ENCODE measurements around the gene AGPS. TPM values are rescaled to one million over a fixed set of nuclear protein-coding genes. Genes with fewer than 3 reads are reported as not detected.
"Not testable (repeated sequence)": the region's sequence is repeated elsewhere in the genome, so short reads cannot be mapped to it uniquely, and the experiment has no call there.

AGPS gene
- total and polyA plus RNA-seq, 2 experiments from 2014 or later, result 22.9 to 36.7 TPM

DNA sequence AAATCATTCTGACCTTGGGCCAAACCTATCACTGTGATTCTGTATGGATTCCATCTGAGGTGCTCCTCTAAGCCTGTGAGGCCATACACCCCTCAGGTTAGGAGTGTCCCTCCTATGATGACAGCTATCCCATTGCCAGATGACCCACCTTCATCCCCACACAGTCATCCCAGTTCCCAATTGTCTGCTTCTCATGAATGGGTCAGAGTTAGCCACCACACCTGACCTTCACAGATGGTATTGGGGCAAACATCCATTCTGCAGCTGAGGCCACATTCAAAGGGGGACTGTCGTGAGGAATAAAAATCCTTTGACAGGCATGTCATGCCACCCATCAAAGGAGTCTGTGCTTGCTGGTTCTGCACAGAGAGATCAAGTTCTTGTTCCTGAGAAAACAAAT is 155.2 kb downstream of the AGPS start:
- H3K36me3 ChIP-seq (ENCODE audit: low read depth), result no peaks in the 10 kb centered on the region
- no peaks in the 10 kb centered on the region for H4K20me1 ChIP-seq (ENCODE audit: insufficient read depth)
- H3K4me1 ChIP-seq (ENCODE audit: insufficient read depth), result peaks cover 16% of the 10 kb centered on the region
- H3K9ac ChIP-seq, result no peak overlapping the region
- in situ Hi-C loops (cut with MboI), result no loop called here
- peaks cover 17% of the 10 kb centered on the region for H3F3A ChIP-seq (ENCODE audit: insufficient read depth)
- no peak overlapping the region for H3K27ac ChIP-seq
- H3K4me3 ChIP-seq, result no peak overlapping the region
- H3K9me2 ChIP-seq (ENCODE audit: insufficient read depth), result no peaks in the 10 kb centered on the region
- no peaks in the 10 kb centered on the region for H3K9me3 ChIP-seq (ENCODE audit: low read depth)
- H3K79me2 ChIP-seq (ENCODE audit: insufficient read depth), result no peaks in the 10 kb centered on the region
- TF ChIP-seq EZH2phosphoT487 (IDR thresholded peaks at IDR 0.05; ENCODE audit: insufficient read depth, low read depth), result no peak
- TF ChIP-seq EZH2 (IDR thresholded peaks at IDR 0.05; ENCODE audit: insufficient read depth, poor library complexity, severe bottlenecking), result no peak
- DNase-seq, result no peak
- H3K4me2 ChIP-seq (ENCODE audit: unreplicated experiment), result no peak overlapping the region
- H2AFZ ChIP-seq, result no peak overlapping the region
- no peaks in the 10 kb centered on the region for H3K27me3 ChIP-seq (replicated peaks; ENCODE audit: insufficient read depth)
- 88 to 92% methylated on average over 1 of the region's 1 CpG for WGBS, 2 experiments (ENCODE audit: low coverage in 1 of 2, low lambda C conversion rate in 2 of 2, missing lambda C conversion rate in 2 of 2)

DNA sequence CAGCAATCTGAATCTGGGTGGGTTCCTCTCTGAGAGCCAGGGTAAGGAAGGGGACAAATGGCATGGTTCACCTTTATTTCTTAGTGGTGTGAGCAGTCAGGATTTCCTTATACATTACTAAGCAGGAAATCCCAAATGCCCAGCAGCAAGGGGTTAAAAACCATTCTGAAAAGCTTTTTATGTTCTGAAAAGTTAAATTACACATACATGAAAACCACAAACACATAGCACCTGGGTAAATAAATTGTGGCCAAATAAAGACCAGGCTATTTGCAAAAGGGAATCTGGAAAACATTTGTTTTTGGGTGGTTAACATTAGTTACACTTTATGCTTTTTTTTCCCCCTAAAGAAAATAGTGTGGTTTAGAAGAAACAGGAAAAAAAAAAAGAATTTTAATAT is 156.1 kb downstream of the AGPS start:
- no peak for TF ChIP-seq EZH2phosphoT487 (IDR thresholded peaks at IDR 0.05; ENCODE audit: insufficient read depth, low read depth)
- no peak for TF ChIP-seq EZH2 (IDR thresholded peaks at IDR 0.05; ENCODE audit: insufficient read depth, poor library complexity, severe bottlenecking)

DNA sequence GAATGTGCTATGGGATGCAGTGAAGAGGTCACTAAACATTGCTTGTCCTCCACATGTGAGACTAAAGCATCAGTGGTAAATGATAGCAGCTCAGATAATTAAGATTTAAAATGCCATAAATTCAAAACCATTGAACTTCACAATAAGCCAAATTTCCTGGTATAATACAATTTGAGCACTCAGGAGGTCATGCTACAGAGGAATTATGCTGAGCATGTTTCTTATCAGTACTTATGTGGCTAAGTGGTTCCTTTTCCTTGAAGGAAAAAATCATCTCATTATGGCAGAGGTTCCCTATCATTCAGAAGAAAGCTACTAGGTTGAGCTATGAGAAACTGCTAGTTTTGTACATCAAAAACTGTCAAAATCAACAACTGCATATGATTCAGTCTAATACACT is 156.6 kb downstream of the AGPS start:
- Histone ChIP-seq H4K20me1 (ENCODE audit: insufficient read depth) (no peaks in the 10 kb centered on the region), H3F3A (ENCODE audit: insufficient read depth) (peaks cover 13% of the 10 kb centered on the region; the same call in 1 of the 2 replicates), H3K36me3 (ENCODE audit: low read depth) (no peaks in the 10 kb centered on the region), H3K9me3 (ENCODE audit: low read depth) (no peaks in the 10 kb centered on the region), H3K9ac (no peak overlapping the region), H3K4me3 (no peak overlapping the region), H3K27ac (no peak overlapping the region), H3K9me2 (ENCODE audit: insufficient read depth) (no peaks in the 10 kb centered on the region), H3K79me2 (ENCODE audit: insufficient read depth) (no peaks in the 10 kb centered on the region), H2AFZ (no peak overlapping the region), H3K4me1 (ENCODE audit: insufficient read depth) (peaks cover 8% of the 10 kb centered on the region; the same call in 1 of the 2 replicates), H3K27me3 (replicated peaks; ENCODE audit: insufficient read depth) (no peaks in the 10 kb centered on the region), H3K4me2 (ENCODE audit: unreplicated experiment) (no peak overlapping the region)
- no peak for DNase-seq
- in situ Hi-C loops (cut with MboI), result no loop called here
- TF ChIP-seq EZH2phosphoT487 (IDR thresholded peaks at IDR 0.05; ENCODE audit: insufficient read depth, low read depth) (no peak), EZH2 (IDR thresholded peaks at IDR 0.05; ENCODE audit: insufficient read depth, poor library complexity, severe bottlenecking) (no peak)

More for the DNA sequence above, 156.1 kb downstream of the AGPS start:
- Histone ChIP-seq H3K9ac (no peak overlapping the region), H3K36me3 (ENCODE audit: low read depth) (no peaks in the 10 kb centered on the region), H3K9me2 (ENCODE audit: insufficient read depth) (no peaks in the 10 kb centered on the region), H3K27me3 (replicated peaks; ENCODE audit: insufficient read depth) (no peaks in the 10 kb centered on the region), H3K4me2 (ENCODE audit: unreplicated experiment) (no peak overlapping the region), H3K4me1 (ENCODE audit: insufficient read depth) (peaks cover 10% of the 10 kb centered on the region), H3K9me3 (ENCODE audit: low read depth) (no peaks in the 10 kb centered on the region), H3F3A (ENCODE audit: insufficient read depth) (peaks cover 15% of the 10 kb centered on the region), H2AFZ (no peak overlapping the region), H4K20me1 (ENCODE audit: insufficient read depth) (no peaks in the 10 kb centered on the region), H3K27ac (no peak overlapping the region), H3K4me3 (no peak overlapping the region), H3K79me2 (ENCODE audit: insufficient read depth) (no peaks in the 10 kb centered on the region)
- in situ Hi-C loops (cut with MboI), result no loop called here
- DNase-seq, result no peak

DNA sequence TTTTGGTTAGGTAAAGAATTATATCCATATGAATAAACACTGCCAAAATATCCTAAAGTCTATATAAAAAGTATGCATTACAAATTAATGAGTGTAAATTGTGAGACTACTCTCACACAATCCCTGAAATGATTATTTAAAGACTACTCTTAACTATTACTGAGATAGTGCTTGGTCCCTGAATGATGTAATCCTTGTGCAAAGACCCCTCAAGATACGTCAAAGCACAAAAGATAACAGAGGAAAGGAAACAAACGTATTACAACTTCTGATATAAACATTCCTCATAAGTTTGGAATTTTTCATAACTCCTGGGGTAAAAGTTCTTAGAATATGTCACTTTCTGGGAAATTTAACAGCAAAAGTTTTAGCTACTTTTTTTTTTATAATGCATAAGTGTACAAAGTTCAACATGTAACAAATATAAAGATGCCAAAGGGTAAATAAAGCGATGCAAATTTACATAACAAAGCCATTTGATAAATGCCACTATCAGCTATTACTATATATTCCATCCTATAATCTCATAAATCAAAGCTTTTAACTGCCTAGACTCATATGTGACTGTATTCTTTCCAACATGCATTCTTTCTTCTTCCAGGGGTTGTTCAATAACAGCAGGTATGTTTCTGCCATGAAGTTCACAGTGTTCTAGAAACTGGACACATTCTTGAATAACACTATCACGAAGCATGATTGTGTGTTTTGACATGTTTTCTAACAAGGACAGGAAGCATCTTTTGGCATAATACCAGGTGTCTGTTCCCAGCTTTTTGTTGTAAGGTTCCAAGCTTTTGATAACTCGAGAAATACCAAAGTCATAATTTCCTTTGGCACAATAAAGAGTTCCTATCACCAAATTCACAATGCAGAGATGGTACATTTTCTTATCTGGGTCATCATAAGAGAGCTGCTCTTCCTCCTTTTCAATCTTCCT is 158.0 kb downstream of the AGPS start:
- in situ Hi-C loops (cut with MboI), result no loop called here
- no peak for DNase-seq
- Histone ChIP-seq H3K27ac (no peak overlapping the region), H3K27me3 (replicated peaks; ENCODE audit: insufficient read depth) (no peaks in the 10 kb centered on the region), H3F3A (ENCODE audit: insufficient read depth) (peaks cover 10% of the 10 kb centered on the region; the same call in 1 of the 2 replicates), H3K4me3 (no peak overlapping the region), H3K9me2 (ENCODE audit: insufficient read depth) (no peaks in the 10 kb centered on the region), H3K36me3 (ENCODE audit: low read depth) (no peaks in the 10 kb centered on the region), H4K20me1 (ENCODE audit: insufficient read depth) (no peaks in the 10 kb centered on the region), H3K4me2 (ENCODE audit: unreplicated experiment) (no peak overlapping the region), H3K9me3 (ENCODE audit: low read depth) (no peaks in the 10 kb centered on the region), H3K79me2 (ENCODE audit: insufficient read depth) (no peaks in the 10 kb centered on the region), H2AFZ (no peak overlapping the region), H3K4me1 (ENCODE audit: insufficient read depth) (peaks cover 4% of the 10 kb centered on the region; the same call in 1 of the 2 replicates), H3K9ac (no peak overlapping the region)
- TF ChIP-seq EZH2 (IDR thresholded peaks at IDR 0.05; ENCODE audit: insufficient read depth, poor library complexity, severe bottlenecking) (no peak), EZH2phosphoT487 (IDR thresholded peaks at IDR 0.05; ENCODE audit: insufficient read depth, low read depth) (no peak)
- WGBS, 2 experiments (ENCODE audit: low coverage in 1 of 2, low lambda C conversion rate in 2 of 2, missing lambda C conversion rate in 2 of 2), result 91 to 93% methylated on average over 5 of the region's 5 CpGs

DNA sequence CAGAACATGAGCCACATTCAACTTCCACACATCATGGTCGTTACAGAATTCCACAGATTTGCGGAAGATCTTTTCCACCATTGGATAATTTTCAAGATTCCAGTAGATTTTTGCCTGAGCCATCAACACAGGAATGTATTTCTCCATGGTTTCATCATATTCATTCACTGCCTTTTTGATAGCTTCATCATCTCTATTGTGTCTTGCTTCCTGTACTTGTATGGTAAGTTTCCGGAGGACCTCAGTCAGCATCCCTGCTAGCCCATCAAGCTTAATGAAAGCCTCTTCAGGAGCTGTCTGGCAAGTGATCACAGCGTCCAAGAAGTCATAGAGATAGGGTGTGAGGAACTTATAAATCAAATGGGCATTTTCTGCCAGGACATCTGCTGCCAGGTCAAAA is 158.8 kb downstream of the AGPS start:
- H3K79me2 ChIP-seq (ENCODE audit: insufficient read depth); H3K9me2 ChIP-seq (ENCODE audit: insufficient read depth); in situ Hi-C loops (cut with MboI); H3K4me1 ChIP-seq (ENCODE audit: insufficient read depth); H3K36me3 ChIP-seq (ENCODE audit: low read depth); H3K27me3 ChIP-seq (replicated peaks; ENCODE audit: insufficient read depth); H3K4me3 ChIP-seq; H2AFZ ChIP-seq; H4K20me1 ChIP-seq (ENCODE audit: insufficient read depth); H3K27ac ChIP-seq; H3K4me2 ChIP-seq (ENCODE audit: unreplicated experiment); H3K9ac ChIP-seq; H3K9me3 ChIP-seq (ENCODE audit: low read depth); DNase-seq: not testable (repeated sequence)
- WGBS, 2 experiments (ENCODE audit: low coverage in 1 of 2, low lambda C conversion rate in 2 of 2, missing lambda C conversion rate in 2 of 2), result 97% methylated on average over 4 of the region's 4 CpGs
- peaks cover 10% of the 10 kb centered on the region; the same call in 1 of the 2 replicates for H3F3A ChIP-seq (ENCODE audit: insufficient read depth)

Measured in GM23248 (cell line).